ENCODE data around the gene ZBTB49. TPM values are rescaled to one million over a fixed set of nuclear protein-coding genes. Genes with fewer than 3 reads are reported as not detected.
"Not testable (repeated sequence)": the region's sequence is repeated elsewhere in the genome, so short reads cannot be mapped to it uniquely, and the experiment has no call there.

ZBTB49 gene
- total and polyA plus RNA-seq, 3 donors from 2014 or later: 10.2 to 26.7 (median 14.0) TPM

GRCh38 chr4:4344915-4345527 lies 55.0 kb downstream of the ZBTB49 start:
- WGBS, 2 donors: 92 to 94% methylated on average over 14 of the region's 14 CpGs
- intact Hi-C loops (cut with DNase I; ENCODE audit: low total_unique reads): no loop called here
- H3K27me3 ChIP-seq: no peaks in the 10 kb centered on the region

DNA sequence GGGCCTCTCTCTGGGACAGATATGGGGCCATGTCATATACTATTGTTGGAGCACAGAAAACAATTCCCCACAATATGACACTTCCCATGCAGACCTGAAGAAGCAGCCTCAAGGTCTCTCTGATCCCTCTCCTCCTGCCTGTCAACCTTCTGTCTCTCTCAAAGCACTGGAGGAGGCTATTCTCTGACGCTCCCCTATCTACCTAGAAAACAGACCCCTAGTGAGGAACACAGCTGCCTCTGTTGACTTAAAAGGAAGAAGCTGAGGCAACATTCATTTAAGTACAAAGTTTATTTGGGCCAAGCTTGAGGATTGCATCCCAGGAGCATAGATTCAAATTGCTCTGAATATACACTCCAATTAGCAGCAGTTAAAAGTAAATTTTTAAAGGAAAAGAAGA lies 57.5 kb downstream of the ZBTB49 start:
- Histone ChIP-seq H3K4me1 (peaks cover 16% of the 10 kb centered on the region), H3K27ac (peak overlapping the region; percentile 72 to 73), H3K9me3 (no peaks in the 10 kb centered on the region), H3K27me3 (no peaks in the 10 kb centered on the region), H3K36me3 (ENCODE audit: low read depth, missing control alignments) (no peaks in the 10 kb centered on the region), H3K4me3 (no peak overlapping the region)
- intact Hi-C loops (cut with DNase I; ENCODE audit: low total_unique reads): no loop called here
- DNase-seq: no peak
- no peak for TF ChIP-seq CTCF (IDR thresholded peaks at IDR 0.05)
- no peak for TF ChIP-seq POLR2A (IDR thresholded peaks at IDR 0.05)
- 13 to 20% methylated on average over 1 of the region's 1 CpG for WGBS, 2 donors

More at GRCh38 chr4:4344915-4345527, 55.0 kb downstream of the ZBTB49 start:
- Histone ChIP-seq H3K27ac (no peak overlapping the region), H3K9me3 (no peaks in the 10 kb centered on the region), H3K4me1 (peaks cover 23% of the 10 kb centered on the region), H3K36me3 (ENCODE audit: low read depth, missing control alignments) (no peaks in the 10 kb centered on the region), H3K4me3 (no peak overlapping the region)
- TF ChIP-seq CTCF (IDR thresholded peaks at IDR 0.05) (no peak), POLR2A (IDR thresholded peaks at IDR 0.05) (no peak)
- no peak for DNase-seq

DNA sequence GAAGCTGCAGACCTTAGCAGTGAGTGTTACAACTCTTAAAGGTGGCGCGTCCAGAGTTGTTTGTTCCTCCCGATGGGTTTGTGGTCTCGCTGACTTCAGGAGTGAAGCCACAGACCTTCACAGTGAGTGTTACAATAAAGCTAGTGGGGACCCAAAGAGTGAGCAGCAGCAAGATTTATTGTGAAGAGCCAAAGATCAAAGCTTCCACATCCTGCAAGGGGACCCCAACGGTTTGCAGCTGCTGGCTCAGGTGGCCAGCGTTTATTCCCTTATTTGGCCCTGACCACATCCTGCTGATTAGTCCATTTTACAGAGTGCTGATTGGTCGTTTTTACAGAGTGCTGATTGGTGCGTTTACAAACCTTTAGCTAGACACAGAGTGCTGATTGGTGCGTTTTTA lies 58.5 kb downstream of the ZBTB49 start:
- H3K4me3 ChIP-seq; H3K36me3 ChIP-seq (ENCODE audit: low read depth, missing control alignments); H3K27me3 ChIP-seq; intact Hi-C loops (cut with DNase I; ENCODE audit: low total_unique reads); DNase-seq; H3K9me3 ChIP-seq: not testable (repeated sequence)
- Histone ChIP-seq H3K4me1 (peaks cover 16% of the 10 kb centered on the region), H3K27ac (peak overlapping the region; percentile 45 to 59)
- WGBS, 2 donors: 60 to 71% methylated on average over 7 to 9 of the region's 9 CpGs

GRCh38 chr4:4349867-4350266 lies 59.8 kb downstream of the ZBTB49 start:
- no peaks in the 10 kb centered on the region for H3K27me3 ChIP-seq
- H3K9me3 ChIP-seq: no peaks in the 10 kb centered on the region
- WGBS, 2 donors: 49 to 76% methylated on average over 3 of the region's 3 CpGs
- no peak for TF ChIP-seq CTCF (IDR thresholded peaks at IDR 0.05)
- TF ChIP-seq POLR2A (IDR thresholded peaks at IDR 0.05): no peak
- peaks cover 16% of the 10 kb centered on the region for H3K4me1 ChIP-seq
- intact Hi-C loops (cut with DNase I; ENCODE audit: low total_unique reads): no loop called here
- no peaks in the 10 kb centered on the region for H3K36me3 ChIP-seq (ENCODE audit: low read depth, missing control alignments)
- DNase-seq: no peak
- H3K4me3 ChIP-seq: no peak overlapping the region
- H3K27ac ChIP-seq: peak overlapping the region; percentile 9 to 55

DNA sequence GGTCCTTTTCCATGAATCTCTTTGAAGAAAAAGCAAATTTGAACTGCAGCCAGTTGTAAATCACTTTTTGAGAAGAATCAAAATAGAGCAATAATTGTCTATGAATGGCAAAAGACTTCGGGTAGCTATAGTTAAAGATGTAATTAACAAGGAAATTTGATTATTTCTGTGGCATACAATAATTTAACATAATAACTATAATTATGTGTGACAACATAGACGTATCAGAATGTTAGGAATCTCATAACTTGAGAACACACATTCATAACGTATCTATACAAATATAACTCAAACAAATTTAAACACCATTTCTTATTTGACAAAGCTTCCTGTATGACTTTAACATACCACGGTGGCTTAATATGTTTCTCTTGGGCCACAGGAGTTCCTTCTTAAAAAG lies 60.9 kb downstream of the ZBTB49 start:
- Histone ChIP-seq H3K27me3 (no peaks in the 10 kb centered on the region), H3K4me1 (peaks cover 16% of the 10 kb centered on the region), H3K27ac (no peak overlapping the region), H3K9me3 (no peaks in the 10 kb centered on the region), H3K4me3 (no peak overlapping the region), H3K36me3 (ENCODE audit: low read depth, missing control alignments) (no peaks in the 10 kb centered on the region)
- DNase-seq: no peak
- TF ChIP-seq CTCF (IDR thresholded peaks at IDR 0.05) (no peak), POLR2A (IDR thresholded peaks at IDR 0.05) (no peak)
- intact Hi-C loops (cut with DNase I; ENCODE audit: low total_unique reads): no loop called here
- WGBS, 2 donors: 82 to 87% methylated on average over 4 of the region's 4 CpGs
